Hepatocyte (in vitro differentiated cells): ENCODE measurements around the gene DAP.

Experiments
- EZH2 ChIP-seq: fragments of 200-600 bp; sonication (generic); IDR thresholded peaks from 2 replicates; pipeline ENCODE4 v1.6.1; 2016; ENCODE audit warnings: antibody characterized with exemption, mild to moderate bottlenecking, borderline replicate concordance
- TF ChIP-seq, protein P1 (sequence below): fragments of 200-600 bp; sonication (generic); IDR thresholded peaks from 2 replicates; pipeline ENCODE4 v1.5.1; 2016; ENCODE audit warnings: antibody characterized with exemption, mild to moderate bottlenecking; ENCODE audit not compliant: poor library complexity

DNA sequence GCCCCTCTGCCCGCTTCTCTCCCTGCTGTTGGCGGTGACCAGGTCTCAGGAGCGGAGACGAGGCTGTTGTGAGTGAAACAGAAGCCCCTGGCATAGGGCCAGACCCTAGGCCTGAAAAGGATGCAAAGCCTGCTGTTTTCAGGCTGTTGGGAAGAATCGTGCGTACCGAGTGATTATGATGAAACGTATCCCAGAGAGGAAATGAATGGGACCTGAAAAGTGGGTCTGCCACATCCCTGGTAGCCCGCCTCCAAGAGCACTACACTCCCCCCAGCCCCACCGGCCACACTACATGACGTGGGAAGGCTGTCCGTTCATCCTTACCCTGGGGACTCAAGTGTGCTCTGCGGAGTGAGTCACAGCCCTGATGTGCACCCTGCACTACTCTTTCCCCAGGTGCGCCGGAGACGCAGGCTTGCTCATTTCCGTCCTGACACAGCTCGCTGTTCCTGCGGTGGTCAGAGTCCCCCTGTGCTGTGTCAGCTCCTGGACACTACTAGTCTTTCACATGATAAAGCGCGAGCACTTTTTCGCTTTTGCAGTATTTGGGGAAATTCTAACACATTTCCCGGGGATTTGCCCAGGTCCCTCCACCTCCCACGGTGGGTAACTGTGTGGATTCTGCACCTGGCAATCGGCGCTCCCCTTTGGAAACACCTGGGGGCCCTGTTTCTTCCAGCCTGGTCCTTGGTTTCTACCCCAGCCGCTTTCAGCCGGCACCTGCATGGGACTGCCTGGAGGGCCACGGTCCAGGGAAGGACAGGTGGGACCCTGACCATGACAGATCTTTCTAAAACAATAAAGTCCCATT, 105.7 kb downstream of the DAP start:
- TF ChIP-seq, protein P1, sequence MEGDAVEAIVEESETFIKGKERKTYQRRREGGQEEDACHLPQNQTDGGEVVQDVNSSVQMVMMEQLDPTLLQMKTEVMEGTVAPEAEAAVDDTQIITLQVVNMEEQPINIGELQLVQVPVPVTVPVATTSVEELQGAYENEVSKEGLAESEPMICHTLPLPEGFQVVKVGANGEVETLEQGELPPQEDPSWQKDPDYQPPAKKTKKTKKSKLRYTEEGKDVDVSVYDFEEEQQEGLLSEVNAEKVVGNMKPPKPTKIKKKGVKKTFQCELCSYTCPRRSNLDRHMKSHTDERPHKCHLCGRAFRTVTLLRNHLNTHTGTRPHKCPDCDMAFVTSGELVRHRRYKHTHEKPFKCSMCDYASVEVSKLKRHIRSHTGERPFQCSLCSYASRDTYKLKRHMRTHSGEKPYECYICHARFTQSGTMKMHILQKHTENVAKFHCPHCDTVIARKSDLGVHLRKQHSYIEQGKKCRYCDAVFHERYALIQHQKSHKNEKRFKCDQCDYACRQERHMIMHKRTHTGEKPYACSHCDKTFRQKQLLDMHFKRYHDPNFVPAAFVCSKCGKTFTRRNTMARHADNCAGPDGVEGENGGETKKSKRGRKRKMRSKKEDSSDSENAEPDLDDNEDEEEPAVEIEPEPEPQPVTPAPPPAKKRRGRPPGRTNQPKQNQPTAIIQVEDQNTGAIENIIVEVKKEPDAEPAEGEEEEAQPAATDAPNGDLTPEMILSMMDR = no peak
- TF ChIP-seq EZH2 = no peak
